NB4 (cell line): ENCODE measurements around the gene CATSPERB.
"Not testable (repeated sequence)": the region's sequence is repeated elsewhere in the genome, so short reads cannot be mapped to it uniquely, and the experiment has no call there.

Source experiments
- DNase-seq: peaks from one replicate; pipeline ENCODE4 v3.0.0; 2010; ENCODE audit warnings: low read depth
- H3K4me3 ChIP-seq: one replicate; pipeline ENCODE4 v1.5.1; 2011; ENCODE audit warnings: mild to moderate bottlenecking, low read depth, low read length, moderate library complexity
- MYC ChIP-seq: IDR thresholded peaks from 2 replicates; pipeline ENCODE4 v1.6.1; 2011; ENCODE audit warnings: low read depth, low read length
- POLR2A ChIP-seq: IDR thresholded peaks from 2 replicates; pipeline ENCODE4 v1.6.1; 2011; ENCODE audit warnings: mild to moderate bottlenecking; ENCODE audit not compliant: insufficient read length; ENCODE audit errors: extremely low read depth
- TF ChIP-seq, protein P1 (sequence below): IDR thresholded peaks from one replicate; pipeline ENCODE4 v1.5.1; 2012; ENCODE audit warnings: low read depth, low read length
- TF ChIP-seq, protein P2 (sequence below): IDR thresholded peaks from 2 replicates; pipeline ENCODE4 v1.6.1; 2011; ENCODE audit warnings: low read depth, low read length

The CATSPERB gene

DNA sequence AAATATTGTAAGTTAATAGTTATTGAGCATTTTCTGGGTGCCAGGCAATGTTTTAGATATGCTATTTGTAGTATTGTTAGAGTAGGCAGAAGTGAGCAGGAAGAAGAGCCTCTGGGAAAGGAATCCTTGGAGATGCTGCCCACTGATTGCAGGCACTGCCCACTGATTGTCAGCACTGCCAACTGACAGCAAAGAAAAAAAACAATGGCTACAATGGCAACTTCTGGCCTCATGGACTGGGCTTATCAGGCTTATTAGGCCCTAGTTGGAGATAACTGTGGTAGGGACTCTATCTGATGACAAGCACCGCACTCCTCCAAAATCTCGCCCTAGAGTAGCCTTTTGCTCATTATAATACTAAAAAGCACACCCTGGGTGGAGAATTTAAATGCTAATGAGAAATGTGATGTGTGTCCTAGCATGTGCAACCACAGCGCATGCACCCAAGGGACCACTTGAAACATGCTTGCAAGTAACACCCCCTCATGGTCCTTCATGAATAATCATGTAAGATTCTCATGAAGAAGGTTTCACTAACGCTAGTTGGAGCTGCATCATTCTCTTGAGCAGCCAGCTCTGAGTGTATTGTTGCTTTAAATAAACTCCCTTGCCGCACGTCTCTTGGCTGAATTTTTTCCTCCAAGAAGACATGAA is 118.3 kb downstream of the CATSPERB start:
- no peak for DNase-seq
- H3K4me3 ChIP-seq = no peak overlapping the region
- TF ChIP-seq, protein P1, sequence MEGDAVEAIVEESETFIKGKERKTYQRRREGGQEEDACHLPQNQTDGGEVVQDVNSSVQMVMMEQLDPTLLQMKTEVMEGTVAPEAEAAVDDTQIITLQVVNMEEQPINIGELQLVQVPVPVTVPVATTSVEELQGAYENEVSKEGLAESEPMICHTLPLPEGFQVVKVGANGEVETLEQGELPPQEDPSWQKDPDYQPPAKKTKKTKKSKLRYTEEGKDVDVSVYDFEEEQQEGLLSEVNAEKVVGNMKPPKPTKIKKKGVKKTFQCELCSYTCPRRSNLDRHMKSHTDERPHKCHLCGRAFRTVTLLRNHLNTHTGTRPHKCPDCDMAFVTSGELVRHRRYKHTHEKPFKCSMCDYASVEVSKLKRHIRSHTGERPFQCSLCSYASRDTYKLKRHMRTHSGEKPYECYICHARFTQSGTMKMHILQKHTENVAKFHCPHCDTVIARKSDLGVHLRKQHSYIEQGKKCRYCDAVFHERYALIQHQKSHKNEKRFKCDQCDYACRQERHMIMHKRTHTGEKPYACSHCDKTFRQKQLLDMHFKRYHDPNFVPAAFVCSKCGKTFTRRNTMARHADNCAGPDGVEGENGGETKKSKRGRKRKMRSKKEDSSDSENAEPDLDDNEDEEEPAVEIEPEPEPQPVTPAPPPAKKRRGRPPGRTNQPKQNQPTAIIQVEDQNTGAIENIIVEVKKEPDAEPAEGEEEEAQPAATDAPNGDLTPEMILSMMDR = no peak
- TF ChIP-seq MYC = no peak
- TF ChIP-seq, protein P2, sequence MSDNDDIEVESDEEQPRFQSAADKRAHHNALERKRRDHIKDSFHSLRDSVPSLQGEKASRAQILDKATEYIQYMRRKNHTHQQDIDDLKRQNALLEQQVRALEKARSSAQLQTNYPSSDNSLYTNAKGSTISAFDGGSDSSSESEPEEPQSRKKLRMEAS = no peak
- no peak for TF ChIP-seq POLR2A

DNA sequence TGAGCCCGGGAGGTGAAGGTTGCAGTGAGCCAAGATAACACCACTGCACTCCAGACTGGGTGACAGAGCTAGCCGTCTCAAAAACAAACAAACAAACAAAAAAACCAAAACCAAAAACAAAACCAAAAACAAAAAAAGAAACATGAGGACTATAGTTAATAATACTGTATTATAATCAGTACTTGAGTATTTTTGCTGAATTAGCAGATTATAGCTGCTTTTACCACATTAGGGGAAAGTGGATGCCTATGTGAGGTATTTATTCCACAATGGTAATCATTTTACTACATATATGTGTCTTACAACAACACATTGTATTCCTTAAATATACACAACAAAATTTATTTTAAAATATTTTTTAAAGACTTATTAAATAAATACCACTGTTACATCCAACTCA is 120.4 kb downstream of the CATSPERB start:
- no peak overlapping the region for H3K4me3 ChIP-seq
- TF ChIP-seq, protein P1 = no peak
- TF ChIP-seq POLR2A (no peak), MYC (no peak)
- TF ChIP-seq, protein P2 = no peak
- DNase-seq = no peak

DNA sequence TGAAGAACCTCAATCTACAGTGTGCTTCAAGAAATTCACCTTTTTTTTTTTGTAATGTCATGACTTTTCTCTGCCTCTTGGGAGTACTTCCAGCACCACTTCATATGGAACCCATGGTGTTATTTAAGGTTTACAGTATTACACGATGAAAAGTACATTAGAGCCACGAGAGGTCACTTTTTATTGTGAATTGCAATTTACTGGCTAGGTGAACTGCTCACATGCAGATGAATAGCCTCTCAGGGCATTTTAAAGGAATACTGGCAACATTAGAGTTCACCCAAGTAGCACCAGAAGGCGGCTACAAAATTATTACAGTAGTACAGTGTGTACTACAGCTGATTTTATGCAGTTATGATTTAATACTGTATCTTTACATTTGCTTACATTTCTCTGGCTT is 122.7 kb downstream of the CATSPERB start:
- no peak for TF ChIP-seq POLR2A
- TF ChIP-seq, protein P1 = no peak
- TF ChIP-seq MYC = no peak
- TF ChIP-seq, protein P2 = no peak
- H3K4me3 ChIP-seq = no peak overlapping the region
- DNase-seq = no peak

DNA sequence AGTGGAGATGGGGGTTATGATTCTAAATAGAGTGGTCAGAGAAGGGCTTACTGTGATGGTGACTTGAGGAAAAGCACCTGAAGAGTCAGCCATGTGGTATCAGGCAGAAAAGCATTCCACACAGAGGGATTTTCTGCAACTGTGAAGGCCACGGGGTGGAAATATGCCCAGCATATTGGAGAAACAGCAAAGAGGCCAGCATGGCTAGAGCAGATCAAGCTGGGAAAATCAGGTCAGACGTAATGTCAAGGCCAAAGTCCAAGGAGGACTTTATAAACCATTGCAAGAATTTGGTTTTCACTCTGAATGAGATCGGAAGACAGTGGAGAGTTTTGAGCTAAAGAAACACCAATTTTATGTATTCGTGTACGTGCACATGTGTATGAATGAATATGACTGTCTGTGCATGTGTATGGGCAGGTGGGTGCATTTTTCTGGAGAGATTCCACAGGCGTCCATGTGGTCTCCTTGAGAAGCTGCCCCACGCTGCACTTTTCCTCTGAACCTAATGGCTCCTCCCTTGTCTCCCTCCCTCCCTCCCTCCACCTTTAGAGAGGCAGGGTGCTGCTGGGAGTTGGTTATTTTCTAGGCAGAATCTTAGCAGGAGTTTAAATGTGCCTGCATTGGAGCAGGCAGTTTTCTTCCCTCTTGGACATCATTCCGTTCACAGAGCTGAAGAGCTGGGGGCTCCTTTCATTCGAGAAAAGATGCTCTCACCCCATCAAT is 124.4 kb downstream of the CATSPERB start:
- DNase-seq = no peak
- TF ChIP-seq MYC (no peak), POLR2A (no peak)
- TF ChIP-seq, protein P1 = no peak
- TF ChIP-seq, protein P2 = no peak
- no peak overlapping the region for H3K4me3 ChIP-seq

DNA sequence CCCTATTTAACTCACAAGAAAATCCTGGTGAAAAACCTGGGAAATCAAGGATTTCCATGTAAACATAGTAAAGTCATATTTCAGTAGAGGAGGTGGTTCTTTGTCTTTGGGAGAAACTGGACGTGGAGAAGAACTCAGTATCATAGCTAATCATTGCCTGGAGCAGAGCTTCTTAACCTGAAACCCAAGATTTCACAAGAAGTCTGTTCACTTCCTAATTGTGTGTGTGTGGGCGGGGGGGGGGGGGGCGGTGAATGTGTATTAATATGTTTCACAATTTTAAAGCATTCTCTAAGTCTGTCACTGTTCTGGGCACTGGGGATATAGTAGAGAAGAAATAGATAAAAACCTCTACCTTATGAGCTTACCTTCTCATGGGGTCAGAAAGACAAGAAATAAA is 125.0 kb downstream of the CATSPERB start:
- TF ChIP-seq POLR2A = no peak
- TF ChIP-seq, protein P1 = no peak
- TF ChIP-seq, protein P2 = no peak
- TF ChIP-seq MYC = no peak
- H3K4me3 ChIP-seq = no peak overlapping the region
- peak; percentile 57 for DNase-seq

DNA sequence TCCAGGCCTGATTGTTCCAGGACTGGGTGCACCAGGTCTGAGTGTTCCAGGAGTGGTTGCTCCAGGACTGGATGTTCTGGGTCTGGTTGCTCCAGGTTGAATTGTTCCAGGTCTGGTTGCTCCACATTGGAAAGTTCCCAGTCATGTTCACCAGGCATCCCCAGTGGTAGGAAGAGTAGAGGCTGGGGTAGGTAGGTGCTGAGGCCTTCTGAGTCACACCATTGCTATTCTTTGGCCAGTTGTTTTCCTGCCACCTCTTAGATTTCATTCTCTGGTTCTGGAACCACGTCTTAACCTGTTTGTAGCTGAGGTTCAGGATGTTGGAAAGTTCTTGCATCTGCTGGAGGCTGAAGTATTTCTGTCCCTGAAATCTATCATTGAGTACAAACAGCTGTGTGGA is 127.3 kb downstream of the CATSPERB start:
- H3K4me3 ChIP-seq, DNase-seq: not testable (repeated sequence)
